H9 (cell line): ENCODE data around the gene DCAF5. TPM values are rescaled to one million over a fixed set of nuclear protein-coding genes. Genes with fewer than 3 reads are reported as not detected.

Experiments used
- DNase-seq: peaks from one replicate; pipeline ENCODE4 v3.0.0-alpha.2; 2017
- H2AFZ ChIP-seq: one replicate; pipeline ENCODE4 v1.6.1; 2013; ENCODE audit warnings: mild to moderate bottlenecking, low read length, control low read depth, moderate library complexity
- H2AK5ac ChIP-seq: 2 replicates; pipeline ENCODE4 v1.6.1; 2013; ENCODE audit warnings: low read length, control low read depth, mixed read lengths; ENCODE audit not compliant: insufficient read length
- H2BK120ac ChIP-seq: one replicate; pipeline ENCODE4 v1.6.1; 2013; ENCODE audit warnings: low read depth, mild to moderate bottlenecking, low read length, control low read depth, inconsistent platforms; ENCODE audit not compliant: poor library complexity, severe bottlenecking
- H2BK12ac ChIP-seq: 2 replicates; pipeline ENCODE4 v1.6.1; 2013; ENCODE audit warnings: low read length, control low read depth, mixed read lengths, low read depth; ENCODE audit not compliant: insufficient read length
- H2BK15ac ChIP-seq: 2 replicates; pipeline ENCODE4 v1.6.1; 2013; ENCODE audit warnings: low read depth, low read length, control low read depth
- H2BK20ac ChIP-seq: one replicate; pipeline ENCODE4 v1.6.1; 2013; ENCODE audit warnings: low read depth, mild to moderate bottlenecking, low read length, control low read depth, inconsistent platforms; ENCODE audit not compliant: poor library complexity, severe bottlenecking
- H2BK5ac ChIP-seq: 2 replicates; pipeline ENCODE4 v1.6.1; 2013; ENCODE audit warnings: low read length, control low read depth, mixed read lengths; ENCODE audit not compliant: insufficient read length
- H3K14ac ChIP-seq: 2 replicates; pipeline ENCODE4 v1.6.1; 2013; ENCODE audit warnings: low read length, control low read depth; ENCODE audit not compliant: insufficient read depth
- H3K18ac ChIP-seq: 2 replicates; pipeline ENCODE4 v1.6.1; 2013; ENCODE audit warnings: low read depth, mild to moderate bottlenecking, mixed read lengths, low read length, control low read depth; ENCODE audit not compliant: insufficient read length
- H3K23ac ChIP-seq: 2 replicates; pipeline ENCODE4 v1.6.1; 2013; ENCODE audit warnings: low read length, control low read depth, mixed read lengths, low read depth; ENCODE audit not compliant: insufficient read length
- H3K23me2 ChIP-seq: 2 replicates; pipeline ENCODE4 v1.6.1; 2013; ENCODE audit warnings: low read depth, mild to moderate bottlenecking, mixed read lengths, low read length, control low read depth; ENCODE audit not compliant: insufficient read length, poor library complexity, severe bottlenecking
- H3K27ac ChIP-seq: 2 replicates; pipeline ENCODE4 v1.5.1; 2013; ENCODE audit warnings: low read length, control low read depth, mixed read lengths, low read depth; ENCODE audit not compliant: insufficient read length
- H3K27me3 ChIP-seq: 2 replicates; pipeline ENCODE4 v1.6.1; 2013; ENCODE audit warnings: low read length, control low read depth, inconsistent platforms; ENCODE audit not compliant: insufficient read depth
- H3K4ac ChIP-seq: 2 replicates; pipeline ENCODE4 v1.6.1; 2013; ENCODE audit warnings: low read depth, mild to moderate bottlenecking, control low read depth, inconsistent platforms, low read length, moderate library complexity
- H3K4me1 ChIP-seq: 2 replicates; pipeline ENCODE4 v1.6.1; 2013; ENCODE audit warnings: low read length, control low read depth, inconsistent platforms; ENCODE audit not compliant: insufficient read depth
- H3K4me2 ChIP-seq: 2 replicates; pipeline ENCODE4 v1.6.1; 2013; ENCODE audit warnings: low read length, control low read depth, mixed read lengths; ENCODE audit not compliant: insufficient read length, insufficient read depth
- H3K56ac ChIP-seq: 2 replicates; pipeline ENCODE4 v1.6.1; 2013; ENCODE audit warnings: low read depth, mild to moderate bottlenecking, mixed read lengths, low read length, control low read depth; ENCODE audit not compliant: insufficient read length
- H3K79me1 ChIP-seq: 2 replicates; pipeline ENCODE4 v1.6.1; 2013; ENCODE audit warnings: low read depth, mild to moderate bottlenecking, moderate library complexity, low read length, control low read depth, inconsistent platforms; ENCODE audit not compliant: insufficient read depth, poor library complexity, severe bottlenecking
- H3K79me2 ChIP-seq: 2 replicates; pipeline ENCODE4 v1.6.1; 2013; ENCODE audit warnings: low read length, control low read depth, inconsistent platforms; ENCODE audit not compliant: insufficient read depth
- H3K9ac ChIP-seq: 2 replicates; pipeline ENCODE4 v1.6.1; 2013; ENCODE audit warnings: low read length, control low read depth, mixed read lengths; ENCODE audit not compliant: insufficient read length; ENCODE audit errors: extremely low read depth
- H3K9me3 ChIP-seq: one replicate; pipeline ENCODE4 v1.6.1; 2013; ENCODE audit warnings: low read depth, low read length, inconsistent platforms; ENCODE audit not compliant: control insufficient read depth
- H3T11ph ChIP-seq: one replicate; pipeline ENCODE4 v1.6.1; 2013; ENCODE audit warnings: mild to moderate bottlenecking, low read length, control low read depth, inconsistent platforms
- H4K20me1 ChIP-seq: one replicate; pipeline ENCODE4 v1.6.1; 2013; ENCODE audit not compliant: control insufficient read depth, insufficient read length, insufficient read depth
- H4K5ac ChIP-seq: 2 replicates; pipeline ENCODE4 v1.6.1; 2013; ENCODE audit warnings: low read depth, mild to moderate bottlenecking, mixed read lengths, low read length, control low read depth; ENCODE audit not compliant: insufficient read length
- H4K8ac ChIP-seq: replicated peaks from 2 replicates; pipeline ENCODE4 v1.6.1; 2013; ENCODE audit warnings: low read length, control low read depth, mixed read lengths, low read depth; ENCODE audit not compliant: insufficient read length
- H4K91ac ChIP-seq: 2 replicates; pipeline ENCODE4 v1.6.1; 2013; ENCODE audit warnings: low read depth, mild to moderate bottlenecking, moderate library complexity, mixed read lengths, low read length, control low read depth; ENCODE audit not compliant: insufficient read length
- H3K27ac Mint-ChIP-seq, 3 experiments: 2 replicates in 2 of 3; 3 replicates in 1 of 3; pipeline ENCODE4 v1.8.0; 2020 to 2021; ENCODE audit warnings: mixed read lengths in 3 of 3, mild to moderate bottlenecking in 1 of 3, moderate library complexity in 1 of 3
- H3K27me3 Mint-ChIP-seq: 2 replicates; pipeline ENCODE4 v1.8.0; 2021; ENCODE audit warnings: low read depth, mild to moderate bottlenecking, moderate library complexity, mixed read lengths
- H3K36me3 Mint-ChIP-seq, 3 experiments: 2 replicates in 2 of 3; 3 replicates in 1 of 3; pipeline ENCODE4 v1.8.0; 2020 to 2021; ENCODE audit warnings: low read depth in 3 of 3, mixed read lengths in 3 of 3; ENCODE audit not compliant: insufficient read depth in 1 of 3
- H3K4me1 Mint-ChIP-seq, 2 experiments: 2 replicates each; pipeline ENCODE4 v1.8.0; 2020; ENCODE audit warnings: mixed read lengths in 2 of 2
- H3K4me3 Mint-ChIP-seq, 2 experiments: 2 replicates in 1 of 2; 3 replicates in 1 of 2; pipeline ENCODE4 v1.8.0; 2020 to 2021; ENCODE audit warnings: mild to moderate bottlenecking in 2 of 2, mixed read lengths in 2 of 2, moderate library complexity in 1 of 2
- H3K9me3 Mint-ChIP-seq, 2 experiments: 2 replicates in 1 of 2; 3 replicates in 1 of 2; pipeline ENCODE4 v1.8.0; 2020; ENCODE audit warnings: mild to moderate bottlenecking in 2 of 2, mixed read lengths in 2 of 2, moderate library complexity in 1 of 2
- WGBS: extraction: QIAGEN DNeasy Blood & Tissue Kit; methylation state at CpG from one replicate; pipeline ENCODE4 v1.1.7; 2013; ENCODE audit warnings: missing lambda C conversion rate, low lambda C conversion rate, mixed read lengths; ENCODE audit not compliant: insufficient read length; ENCODE audit errors: extremely low coverage; 5-methylcytosine and 5-hydroxymethylcytosine counted together
- total RNA-seq: library from RNA; stranded (reverse); gene quantifications from 2 replicates; pipeline ENCODE4 v1.2.1, GENCODE V29; 2021
- TF ChIP-seq, protein P1 (sequence below): fragments of 200-600 bp; sonication (generic); conservative IDR thresholded peaks from 3 replicates; pipeline ENCODE4 v1.8.0; 2021; ENCODE audit warnings: antibody characterized with exemption, mild to moderate bottlenecking

The DCAF5 gene
- total RNA-seq, 1 experiment from 2014 or later = 31.4 TPM

DNA sequence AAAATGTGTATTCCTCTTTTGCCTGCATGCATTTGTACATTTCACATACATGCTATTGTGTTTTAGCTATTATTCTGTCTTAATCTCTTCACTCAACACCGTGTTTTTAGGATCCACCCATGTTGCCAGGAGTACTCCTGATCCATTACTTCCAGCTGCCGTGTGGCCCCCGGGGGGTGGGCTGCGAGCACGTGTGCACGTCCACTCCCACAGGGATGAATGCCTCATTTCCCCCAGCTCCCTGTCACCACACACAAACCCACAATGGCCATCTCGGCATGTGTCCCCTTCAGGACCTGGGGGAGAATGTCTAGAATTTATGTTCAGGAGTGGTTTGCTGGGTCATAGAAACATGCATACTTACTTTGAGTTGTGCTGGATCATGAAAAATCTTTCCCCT, 111.1 kb downstream of the DCAF5 start:
- WGBS = no CpG with 5 or more reads among the region's 7 CpGs
- peaks cover 71 to 72% of the 10 kb centered on the region in 2 experiments for H3K4me1 Mint-ChIP-seq
- no peak overlapping the region for H2BK120ac ChIP-seq

More for the DNA sequence above, 111.1 kb downstream of the DCAF5 start:
- Mint-ChIP-seq H3K27me3 (peaks cover 2% of the 10 kb centered on the region), H3K27ac (no peak overlapping the region; a peak in 2 of 7 replicates), H3K9me3 (no peaks in the 10 kb centered on the region), H3K36me3 (no peaks in the 10 kb centered on the region), H3K4me3 (no peak overlapping the region)
- no peaks in the 10 kb centered on the region for H3K23me2 ChIP-seq
- no peak overlapping the region for H2AFZ ChIP-seq
- no peaks in the 10 kb centered on the region for H3K79me2 ChIP-seq
- TF ChIP-seq, protein P1, sequence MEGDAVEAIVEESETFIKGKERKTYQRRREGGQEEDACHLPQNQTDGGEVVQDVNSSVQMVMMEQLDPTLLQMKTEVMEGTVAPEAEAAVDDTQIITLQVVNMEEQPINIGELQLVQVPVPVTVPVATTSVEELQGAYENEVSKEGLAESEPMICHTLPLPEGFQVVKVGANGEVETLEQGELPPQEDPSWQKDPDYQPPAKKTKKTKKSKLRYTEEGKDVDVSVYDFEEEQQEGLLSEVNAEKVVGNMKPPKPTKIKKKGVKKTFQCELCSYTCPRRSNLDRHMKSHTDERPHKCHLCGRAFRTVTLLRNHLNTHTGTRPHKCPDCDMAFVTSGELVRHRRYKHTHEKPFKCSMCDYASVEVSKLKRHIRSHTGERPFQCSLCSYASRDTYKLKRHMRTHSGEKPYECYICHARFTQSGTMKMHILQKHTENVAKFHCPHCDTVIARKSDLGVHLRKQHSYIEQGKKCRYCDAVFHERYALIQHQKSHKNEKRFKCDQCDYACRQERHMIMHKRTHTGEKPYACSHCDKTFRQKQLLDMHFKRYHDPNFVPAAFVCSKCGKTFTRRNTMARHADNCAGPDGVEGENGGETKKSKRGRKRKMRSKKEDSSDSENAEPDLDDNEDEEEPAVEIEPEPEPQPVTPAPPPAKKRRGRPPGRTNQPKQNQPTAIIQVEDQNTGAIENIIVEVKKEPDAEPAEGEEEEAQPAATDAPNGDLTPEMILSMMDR = no peak
- H3K27ac ChIP-seq = no peak overlapping the region
- H3K27me3 ChIP-seq = no peaks in the 10 kb centered on the region
- no peaks in the 10 kb centered on the region for H3K79me1 ChIP-seq
- H4K5ac ChIP-seq = no peak overlapping the region
- H3T11ph ChIP-seq = no peak overlapping the region
- H2BK20ac ChIP-seq = no peak overlapping the region
- H4K8ac ChIP-seq = no peak overlapping the region
- H2BK15ac ChIP-seq = no peak overlapping the region
- H3K4ac ChIP-seq = no peak overlapping the region
- H3K4me1 ChIP-seq = peaks cover 21% of the 10 kb centered on the region; the same call in 1 of the 2 replicates
- H3K23ac ChIP-seq = no peak overlapping the region
- no peak overlapping the region for H2AK5ac ChIP-seq
- H4K20me1 ChIP-seq = no peaks in the 10 kb centered on the region
- H3K4me2 ChIP-seq = no peak overlapping the region
- no peak overlapping the region for H3K18ac ChIP-seq
- no peak overlapping the region for H3K14ac ChIP-seq
- H3K9me3 ChIP-seq = no peaks in the 10 kb centered on the region
- no peak overlapping the region for H3K9ac ChIP-seq
- no peak overlapping the region for H2BK5ac ChIP-seq
- no peak overlapping the region for H3K56ac ChIP-seq
- no peak for DNase-seq
- H4K91ac ChIP-seq = no peak overlapping the region
- no peak overlapping the region for H2BK12ac ChIP-seq
